ENCODE results near the gene LCK.
"Not testable (repeated sequence)": the region's sequence is repeated elsewhere in the genome, so short reads cannot be mapped to it uniquely, and the experiment has no call there.

The LCK gene

GRCh38 chr1:32274646-32275340, 23.7 kb downstream of the LCK start:
- no peak for DNase-seq

GRCh38 chr1:32275424-32275823, 24.4 kb downstream of the LCK start:
- DNase-seq: no peak

- DNase-seq: no peak
These were observed 25.1 kb downstream of the LCK start for GRCh38 chr1:32276032-32276782.

GRCh38 chr1:32284777-32285176, 33.7 kb downstream of the LCK start:
- DNase-seq: not testable (repeated sequence)

GRCh38 chr1:32285658-32286057, 34.6 kb downstream of the LCK start:
- DNase-seq: no peak

- DNase-seq: no peak
These were observed 35.7 kb downstream of the LCK start for GRCh38 chr1:32286763-32287162.

- DNase-seq: no peak
These were observed 38.2 kb downstream of the LCK start for GRCh38 chr1:32289256-32289655.

GRCh38 chr1:32291145-32291707, 40.2 kb downstream of the LCK start:
- DNase-seq: no peak

GRCh38 chr1:32291708-32292538, 40.9 kb downstream of the LCK start, which contains the start of gene HDAC1:
TSS of gene HDAC1 (plus strand) at chr1:32292083. CDS start at chr1:32292170, 87 bp downstream.
- peak; percentile 85 for DNase-seq

GRCh38 chr1:32298211-32298610, 47.1 kb downstream of the LCK start:
- not testable (repeated sequence) for DNase-seq

GRCh38 chr1:32299327-32299726, 48.3 kb downstream of the LCK start:
- DNase-seq: no peak

GRCh38 chr1:32303358-32303757, 52.3 kb downstream of the LCK start:
- DNase-seq: no peak

GRCh38 chr1:32303997-32304622, 53.0 kb downstream of the LCK start:
- DNase-seq: no peak

GRCh38 chr1:32305310-32305709, 54.2 kb downstream of the LCK start:
- no peak for DNase-seq

- DNase-seq: no peak
These were observed 56.3 kb downstream of the LCK start for GRCh38 chr1:32307324-32307723.

GRCh38 chr1:32309960-32310359, 58.9 kb downstream of the LCK start:
- no peak for DNase-seq

GRCh38 chr1:32311709-32312393, 60.8 kb downstream of the LCK start:
- DNase-seq: no peak

- DNase-seq: no peak
These were observed 65.8 kb downstream of the LCK start for GRCh38 chr1:32316903-32317277.

- DNase-seq: no peak
These were observed 67.2 kb downstream of the LCK start for GRCh38 chr1:32318127-32318869.

- DNase-seq: no peak
These were observed 70.7 kb downstream of the LCK start for GRCh38 chr1:32321712-32322291.

- DNase-seq: no peak
These were observed 76.1 kb downstream of the LCK start for GRCh38 chr1:32327204-32327603.

All from midbrain (tissue), 1 donor.